Astrocyte (in vitro differentiated cells and primary cell): Measurements from ENCODE around the gene BARX1.

Source experiments
- CTCF ChIP-seq: IDR thresholded peaks from 2 replicates; pipeline ENCODE4 v1.5.1; 2011; ENCODE audit warnings: low read depth, mild to moderate bottlenecking, inconsistent platforms, low read length, moderate library complexity; ENCODE audit not compliant: insufficient read depth
- EZH2 ChIP-seq: IDR thresholded peaks from 2 replicates; pipeline ENCODE4 v1.6.1; 2012; ENCODE audit warnings: mild to moderate bottlenecking, low read length, inconsistent platforms; ENCODE audit not compliant: insufficient read depth

- TF ChIP-seq CTCF: no peak
- TF ChIP-seq EZH2: no peak
These were observed 13.5 kb upstream of the BARX1 start for GRCh38 chr9:93968451-93969327.
